Upper lobe of left lung (tissue), 6 donors: ENCODE results near the gene ONECUT1. TPM values are rescaled to one million over a fixed set of nuclear protein-coding genes. Genes with fewer than 3 reads are reported as not detected.

ENCODE experiments used
- ATAC-seq, 2 donors: fragments of 200-7000 bp; cut with Tn5 transposase; one replicate each; pipeline ENCODE4 v1.9.1; 2022; ENCODE audit warnings: mild to moderate bottlenecking in 2 of 2, moderate library complexity in 2 of 2; ENCODE audit not compliant: low FRiP score in 2 of 2
- DNase-seq, 2 donors: peaks; one replicate each; pipeline ENCODE4 v3.0.0-alpha.2; 2019 to 2020
- H3K27ac ChIP-seq, 4 donors: fragments of 200-600 bp; sonication (generic); one replicate each; pipeline ENCODE4 v1.5.1; 2016 to 2019
- H3K27me3 ChIP-seq, 4 donors: fragments of 200-600 bp; sonication (generic); one replicate each; pipeline ENCODE4 v1.5.1; 2017 to 2019
- H3K36me3 ChIP-seq, 4 donors: fragments of 200-600 bp; sonication (generic); one replicate each; pipeline ENCODE4 v1.5.1; 2016 to 2019
- H3K4me1 ChIP-seq, 4 donors: fragments of 200-600 bp; sonication (generic); one replicate each; pipeline ENCODE4 v1.5.1; 2018 to 2019
- H3K4me3 ChIP-seq, 4 donors: fragments of 200-600 bp; sonication (generic); one replicate each; pipeline ENCODE4 v1.5.1; 2017 to 2019; ENCODE audit warnings: mild to moderate bottlenecking in 2 of 4, moderate library complexity in 1 of 4
- H3K9me3 ChIP-seq, 4 donors: fragments of 200-600 bp; sonication (generic); one replicate each; pipeline ENCODE4 v1.5.1; 2018 to 2019
- CTCF ChIP-seq, 6 experiments: fragments of 450-650 bp in 4 of 6; fragments of 200-600 bp in 2 of 6; sonication (generic) in 2 of 6; IDR thresholded peaks; one replicate each; pipeline ENCODE4 v1.5.1; 2016 to 2019; ENCODE audit warnings: antibody characterized with exemption in 6 of 6
- EP300 ChIP-seq, 4 donors: sonication (generic); formaldehyde crosslinking; IDR thresholded peaks; one replicate each; pipeline ENCODE4 v1.5.1; 2017; ENCODE audit warnings: antibody characterized with exemption in 4 of 4, control low read depth in 2 of 4
- POLR2A ChIP-seq, 4 donors: fragments of 450-650 bp; IDR thresholded peaks; one replicate each; pipeline ENCODE4 v1.5.1; 2016 to 2017; ENCODE audit warnings: antibody characterized with exemption in 4 of 4, mild to moderate bottlenecking in 2 of 4
- POLR2AphosphoS5 ChIP-seq, 2 donors: sonication (generic); formaldehyde crosslinking; IDR thresholded peaks; one replicate each; pipeline ENCODE4 v1.5.1; 2017; ENCODE audit warnings: antibody characterized with exemption in 2 of 2
- WGBS, 2 donors: methylation state at CpG; one replicate each; pipeline ENCODE4 v1.1.5; 2017 to 2018; 5-methylcytosine and 5-hydroxymethylcytosine counted together
- total RNA-seq, 6 donors: library from RNA; depleted of rRNA in 4 of 6; stranded (reverse); fragments of >200 nt in 4 of 6; gene quantifications; one replicate each; pipeline versions ENCODE4 v1.1.0 to v1.2.1, GENCODE V29; 2016 to 2021
- donor health status: DM: no; HTN: no; CAD: no; lungs with moderate emphysema.
- donor health status: DM: no; HTN: yes; CAD: no; lungs with severe emphysema.

The ONECUT1 gene
- total RNA-seq, 6 donors from 2014 or later: 0.17 TPM; not detected in 5

- Histone ChIP-seq H3K9me3 (no peaks in the 10 kb centered on the region), H3K4me1 (peaks cover 30 to 71% (median 35%) of the 10 kb centered on the region in 4 donors), H3K27ac (no peak overlapping the region), H3K27me3 (peaks cover 1 to 81% (median 53%) of the 10 kb centered on the region in 4 donors), H3K4me3 (no peak overlapping the region), H3K36me3 (no peaks in the 10 kb centered on the region)
- TF ChIP-seq CTCF (IDR thresholded peaks at IDR 0.05): no peak
- no peak for TF ChIP-seq EP300 (IDR thresholded peaks at IDR 0.05)
- no peak for TF ChIP-seq POLR2AphosphoS5 (IDR thresholded peaks at IDR 0.05)
- no peak for TF ChIP-seq POLR2A (IDR thresholded peaks at IDR 0.05)
- 3 to 11% methylated on average over 6 to 64 of the region's 64 CpGs for WGBS, 2 donors
- ATAC-seq (peak in 1 of 2 donors; percentile 2), DNase-seq (peak in 1 of 2 donors; percentile 79)
These were observed 5.1 kb downstream of the ONECUT1 start for GRCh38 chr15:52784799-52785671.

GRCh38 chr15:52783929-52784798, 6.0 kb downstream of the ONECUT1 start:
- Histone ChIP-seq H3K36me3 (no peaks in the 10 kb centered on the region), H3K27ac (no peak overlapping the region), H3K27me3 (peaks cover 1 to 75% (median 46%) of the 10 kb centered on the region in 4 donors), H3K4me1 (peaks cover 23 to 62% (median 27%) of the 10 kb centered on the region in 4 donors), H3K9me3 (no peaks in the 10 kb centered on the region), H3K4me3 (no peak overlapping the region)
- ATAC-seq (peak in 1 of 2 donors; percentile 42), DNase-seq (peak in 1 of 2 donors; percentile 88)
- TF ChIP-seq CTCF (IDR thresholded peaks at IDR 0.05) (peak in 4 of 6 experiments; percentile 27 to 30 (median 28)), EP300 (IDR thresholded peaks at IDR 0.05) (no peak)
- WGBS, 2 donors: 4 to 5% methylated on average over 33 to 55 of the region's 57 CpGs

GRCh38 chr15:52783191-52783829, 6.8 kb downstream of the ONECUT1 start:
- TF ChIP-seq EP300 (IDR thresholded peaks at IDR 0.05) (no peak), POLR2A (IDR thresholded peaks at IDR 0.05) (no peak)
- H3K36me3 ChIP-seq: no peaks in the 10 kb centered on the region
- WGBS, 2 donors: 9 to 13% methylated on average over 33 to 34 of the region's 34 CpGs
- no peak overlapping the region for H3K4me3 ChIP-seq
- H3K27ac ChIP-seq: no peak overlapping the region
- H3K4me1 ChIP-seq: peaks cover 17 to 55% (median 21%) of the 10 kb centered on the region in 4 donors
- ATAC-seq (peak in 1 of 2 donors; percentile 53), DNase-seq (peak in 1 of 2 donors; percentile 61)
- H3K9me3 ChIP-seq: no peaks in the 10 kb centered on the region
- peaks cover 1 to 67% (median 39%) of the 10 kb centered on the region in 4 donors for H3K27me3 ChIP-seq

GRCh38 chr15:52782514-52782913, 7.6 kb downstream of the ONECUT1 start:
- H3K27me3 ChIP-seq: peaks cover 1 to 59% (median 32%) of the 10 kb centered on the region in 4 donors
- WGBS, 2 donors: 47 to 54% methylated on average over 1 of the region's 1 CpG
- H3K27ac ChIP-seq: no peak overlapping the region
- no peak for ATAC-seq
- H3K4me3 ChIP-seq: no peak overlapping the region
- no peaks in the 10 kb centered on the region for H3K36me3 ChIP-seq
- DNase-seq: no peak
- no peaks in the 10 kb centered on the region for H3K9me3 ChIP-seq
- TF ChIP-seq EP300 (IDR thresholded peaks at IDR 0.05) (no peak), POLR2A (IDR thresholded peaks at IDR 0.05) (no peak), POLR2AphosphoS5 (IDR thresholded peaks at IDR 0.05) (no peak), CTCF (IDR thresholded peaks at IDR 0.05) (no peak)
- H3K4me1 ChIP-seq: peaks cover 16 to 48% (median 21%) of the 10 kb centered on the region in 4 donors
